GM19467 (cell line): ENCODE measurements around the gene WDFY4.

Source experiments
- ATAC-seq: cut with Tn5 transposase; IDR thresholded peaks from one replicate; pipeline ENCODE4 v1.9.1; 2021; ENCODE audit warnings: mild to moderate bottlenecking, moderate library complexity; ENCODE audit not compliant: unreplicated experiment

WDFY4 gene

DNA sequence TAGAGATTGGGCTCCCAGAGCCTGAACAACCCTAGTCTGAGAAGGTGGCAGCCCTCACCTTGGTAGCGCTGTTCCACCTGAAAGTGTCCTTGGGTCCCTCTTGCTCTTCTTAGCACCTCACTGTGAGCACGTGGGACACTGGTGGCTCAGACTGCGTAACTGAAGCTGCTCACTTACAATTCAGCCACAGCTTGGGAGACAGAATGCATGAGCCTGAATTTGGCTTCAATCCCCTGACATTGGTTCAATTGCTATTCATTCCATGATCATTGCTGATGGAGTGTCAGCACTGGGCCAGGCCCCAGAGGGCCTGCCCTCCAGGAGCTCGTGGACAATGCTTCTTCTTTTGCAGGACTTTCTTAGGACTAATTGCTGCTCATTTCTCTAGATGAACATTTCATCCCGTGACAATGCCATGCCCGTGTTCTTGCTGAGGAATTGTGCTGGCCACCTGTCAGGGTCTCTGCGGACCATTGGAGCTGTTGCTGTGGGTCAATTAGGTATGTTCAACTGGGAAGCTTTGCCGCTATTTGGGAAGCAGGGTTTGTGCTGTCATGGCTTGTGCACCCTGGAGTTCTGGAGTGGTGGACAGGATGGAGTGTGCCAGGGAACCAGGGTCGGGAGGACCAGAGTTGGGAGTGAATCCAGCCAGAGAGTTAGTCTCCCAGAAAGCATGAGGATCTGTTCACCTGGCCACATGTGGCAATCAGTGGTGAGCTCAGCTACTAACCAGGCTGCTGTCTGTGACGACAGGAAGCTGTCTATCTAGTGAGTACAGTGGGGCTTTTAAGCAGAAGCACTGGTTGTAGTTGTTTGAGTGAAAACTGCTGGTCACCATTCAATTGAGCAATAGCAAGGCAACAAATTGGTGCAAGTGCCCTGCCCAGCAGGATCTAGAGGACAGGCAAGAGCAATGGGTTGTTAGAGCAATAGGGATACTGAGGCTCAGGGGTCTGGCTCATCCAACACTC is 105.1 kb downstream of the WDFY4 start:
- no peak for ATAC-seq

DNA sequence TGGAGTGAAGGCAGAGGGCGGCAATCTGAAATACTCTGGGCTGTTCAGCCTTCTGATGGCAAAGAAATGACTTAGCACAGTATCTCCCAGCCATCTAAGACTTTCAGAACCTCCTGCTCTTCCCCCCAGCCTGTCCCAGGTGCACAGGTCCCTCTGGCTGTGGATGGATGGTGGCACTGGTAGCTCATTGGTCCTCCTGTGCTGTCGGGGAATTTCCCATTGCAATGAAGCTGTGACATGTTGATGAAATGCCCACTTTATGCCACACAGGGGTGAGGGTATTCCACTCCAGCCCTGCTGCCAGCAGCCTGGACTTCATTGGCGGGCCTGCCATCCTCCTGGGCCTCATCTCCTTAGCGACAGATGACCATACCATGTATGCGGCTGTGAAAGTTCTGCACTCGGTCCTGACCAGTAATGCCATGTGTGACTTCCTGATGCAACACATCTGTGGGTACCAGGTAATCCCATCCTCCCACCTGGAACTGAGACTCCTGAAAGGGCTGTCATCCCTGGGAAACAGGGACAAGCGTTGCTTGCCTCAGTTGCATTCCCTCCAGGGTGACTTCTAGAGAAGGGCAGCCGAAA is 105.9 kb downstream of the WDFY4 start:
- ATAC-seq: no peak

DNA sequence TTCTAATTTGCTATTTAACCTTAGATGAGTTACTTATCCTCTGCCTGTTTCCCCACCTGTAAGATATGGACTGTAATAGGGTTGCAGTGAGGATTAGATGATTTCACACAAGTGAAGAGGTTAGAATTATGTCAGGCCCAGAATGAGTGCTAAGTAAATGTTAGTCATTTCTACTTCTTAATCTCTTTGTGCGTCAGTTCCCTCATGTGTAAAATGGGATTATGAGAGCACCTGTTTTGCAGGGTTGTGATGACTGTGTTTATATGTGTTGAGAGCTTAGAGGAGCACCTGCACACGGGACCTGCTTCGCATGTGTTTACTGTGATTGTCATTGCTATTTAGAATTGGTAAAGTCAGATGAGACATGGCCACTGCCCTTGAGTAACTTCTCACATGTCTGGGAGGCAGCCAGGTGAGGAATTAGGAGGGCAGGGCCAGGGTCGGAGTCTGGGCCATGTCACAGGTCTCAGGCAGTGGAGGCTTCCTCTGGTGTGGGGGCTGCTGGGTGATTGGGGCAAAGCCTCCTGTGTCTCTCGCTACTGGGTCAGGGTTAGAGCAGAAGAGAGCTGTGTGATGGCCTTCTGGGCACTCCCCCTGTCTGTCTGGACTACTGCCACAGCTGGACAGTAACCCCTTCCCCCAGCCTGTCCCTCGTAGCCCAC is 106.7 kb downstream of the WDFY4 start:
- no peak for ATAC-seq

GRCh38 chr10:48792121-48792520 is 107.4 kb downstream of the WDFY4 start:
- no peak for ATAC-seq

DNA sequence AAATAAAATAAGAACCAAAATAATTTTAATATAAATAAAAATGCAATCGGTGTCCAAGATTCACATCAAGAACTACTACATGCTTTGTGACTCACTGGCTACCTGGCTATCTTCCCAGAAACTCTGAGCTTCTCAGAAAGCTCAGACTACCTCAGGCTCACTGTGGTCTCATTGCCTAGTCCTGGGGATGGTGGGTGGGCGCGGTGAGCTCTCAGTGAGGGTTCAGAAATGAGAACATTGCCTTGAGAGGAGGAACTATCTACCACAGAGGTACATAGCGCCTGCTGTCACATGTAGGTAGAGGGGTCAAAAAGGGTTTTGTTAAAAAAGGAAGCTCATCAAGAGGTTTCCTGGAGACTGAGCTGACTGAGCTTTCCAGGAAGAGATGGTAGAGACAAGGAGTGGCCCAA is 108.0 kb downstream of the WDFY4 start:
- no peak for ATAC-seq

DNA sequence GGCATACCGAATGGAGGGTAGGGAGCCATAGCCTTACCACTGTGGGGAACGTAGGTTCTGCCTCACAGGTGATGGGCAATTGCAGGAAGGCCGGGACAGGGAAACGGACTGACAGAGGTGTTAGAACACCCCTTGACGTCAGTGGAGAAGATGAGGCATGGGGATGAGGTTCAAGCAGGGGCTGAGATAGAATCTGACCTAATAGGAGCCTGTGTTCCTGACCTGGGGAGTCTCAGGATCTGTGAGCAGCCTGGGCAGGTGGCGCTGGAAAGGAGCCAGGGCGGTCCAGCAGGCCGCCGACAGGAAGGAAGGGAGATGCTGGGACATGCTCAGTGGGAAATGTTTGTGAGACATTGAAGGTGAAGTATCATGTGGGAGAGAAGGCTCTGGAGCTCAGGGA is 109.4 kb downstream of the WDFY4 start:
- no peak for ATAC-seq

GRCh38 chr10:48796713-48797245 is 112.1 kb downstream of the WDFY4 start:
- no peak for ATAC-seq

DNA sequence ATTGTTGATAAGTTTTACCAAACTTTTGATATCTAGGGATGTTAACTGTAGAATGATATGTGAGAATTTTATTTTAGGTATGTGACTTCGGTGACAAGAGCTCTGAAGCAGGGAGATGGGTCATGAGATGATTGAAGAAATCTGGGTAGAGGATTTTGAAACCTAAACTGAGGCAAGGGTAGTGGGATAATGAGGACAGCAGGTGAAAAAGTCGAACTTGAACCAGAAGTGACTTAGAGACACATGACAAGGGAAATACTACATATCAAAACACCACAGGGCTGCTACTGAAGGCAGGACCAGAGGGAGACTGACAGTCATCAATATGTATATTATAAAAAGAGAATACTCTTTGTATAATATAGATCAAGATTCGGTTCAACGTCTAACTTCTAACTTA is 113.2 kb downstream of the WDFY4 start:
- ATAC-seq: no peak

DNA sequence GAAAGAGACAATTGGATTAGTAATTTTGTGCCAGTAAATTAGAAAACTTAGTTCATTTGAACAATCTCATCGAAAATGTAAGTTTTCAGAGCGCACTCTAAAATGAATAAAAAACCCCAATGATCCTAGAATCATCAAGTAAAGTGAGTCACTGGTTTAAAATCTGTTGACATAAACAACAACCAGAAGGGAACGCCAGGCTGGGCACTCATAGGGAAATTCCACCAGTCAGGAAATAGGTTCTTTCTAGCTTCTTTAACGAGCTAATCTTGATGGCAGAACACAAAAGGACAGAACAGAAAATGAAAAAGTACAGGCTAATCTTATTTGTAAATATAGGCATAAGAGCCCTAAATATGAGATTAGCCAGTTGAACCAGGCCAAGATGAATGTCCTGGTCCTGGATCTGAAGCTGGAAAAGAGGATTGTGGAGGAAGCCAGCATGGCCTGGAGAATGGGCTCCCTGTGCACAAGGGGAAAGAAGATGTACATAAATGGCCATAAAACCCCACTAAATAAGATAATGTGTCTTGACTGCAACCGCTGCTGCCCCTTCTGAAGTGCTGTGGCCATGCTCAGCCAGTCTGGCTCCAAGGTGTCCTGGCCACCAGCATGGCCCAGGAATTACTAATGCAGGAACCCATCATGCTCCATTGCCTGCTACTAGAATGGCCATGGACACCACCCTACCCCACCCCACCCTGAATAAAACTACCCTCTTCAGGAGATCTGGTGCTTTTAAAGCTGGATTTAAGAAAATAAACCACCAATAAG is 114.0 kb downstream of the WDFY4 start:
- no peak for ATAC-seq

DNA sequence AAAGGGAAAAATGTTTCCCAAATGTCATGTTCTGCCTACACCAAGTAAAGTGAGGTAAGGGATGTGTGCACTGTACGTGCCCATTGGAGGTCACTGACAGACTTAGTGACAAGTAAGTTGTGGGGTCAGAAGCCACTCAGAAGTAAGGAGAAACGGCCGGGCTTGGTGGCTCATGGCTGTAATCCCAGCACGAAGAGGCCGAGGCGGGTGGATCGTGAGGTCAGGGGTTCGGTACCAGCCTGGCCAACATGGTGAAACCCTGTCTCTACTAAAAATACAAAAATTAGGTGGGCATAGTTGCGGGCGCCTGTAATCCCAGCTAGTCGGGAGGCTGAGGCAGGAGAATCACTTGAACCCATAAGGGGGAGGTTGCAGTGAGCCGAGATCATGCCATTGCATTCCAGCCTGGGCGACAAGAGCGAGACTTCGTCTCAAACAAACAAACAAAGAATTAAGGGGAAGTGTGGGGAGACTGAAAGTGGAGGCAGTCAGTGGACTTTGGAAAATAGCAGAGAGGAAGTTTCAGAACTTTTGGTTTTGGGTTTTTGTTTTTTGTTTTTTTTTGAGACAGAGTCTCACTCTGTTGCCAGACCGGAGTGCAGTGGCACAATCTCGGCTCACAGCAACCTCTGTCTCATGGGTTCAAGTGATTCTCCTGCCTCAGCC is 114.8 kb downstream of the WDFY4 start:
- ATAC-seq: no peak

- peak; percentile 29 for ATAC-seq
Observed at GRCh38 chr10:48800007-48800675, 115.5 kb downstream of the WDFY4 start.

- ATAC-seq: no peak
Observed at GRCh38 chr10:48801001-48801421, 116.3 kb downstream of the WDFY4 start.

DNA sequence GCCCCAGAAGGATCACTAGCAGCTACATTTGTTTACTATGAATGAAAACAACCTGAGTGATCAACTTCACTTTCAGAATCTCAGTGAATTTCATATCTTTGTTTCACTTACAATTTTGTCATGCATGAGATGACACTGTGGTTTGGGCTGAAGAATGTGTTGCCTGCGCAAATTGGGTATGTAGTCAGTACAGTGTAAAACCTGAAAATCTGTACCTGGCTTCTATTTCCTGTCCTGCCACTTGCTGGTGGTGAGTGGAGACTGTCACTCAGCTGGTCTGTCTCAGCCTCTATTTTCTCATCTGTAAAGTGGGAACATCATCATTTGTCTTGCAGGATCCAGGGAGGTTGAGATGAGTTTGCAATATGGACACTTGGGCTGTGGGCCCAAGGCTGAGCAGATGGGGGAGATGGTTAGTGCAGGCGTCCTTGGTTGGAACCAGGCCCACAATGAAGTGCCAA is 118.0 kb downstream of the WDFY4 start:
- ATAC-seq: peak; percentile 79

DNA sequence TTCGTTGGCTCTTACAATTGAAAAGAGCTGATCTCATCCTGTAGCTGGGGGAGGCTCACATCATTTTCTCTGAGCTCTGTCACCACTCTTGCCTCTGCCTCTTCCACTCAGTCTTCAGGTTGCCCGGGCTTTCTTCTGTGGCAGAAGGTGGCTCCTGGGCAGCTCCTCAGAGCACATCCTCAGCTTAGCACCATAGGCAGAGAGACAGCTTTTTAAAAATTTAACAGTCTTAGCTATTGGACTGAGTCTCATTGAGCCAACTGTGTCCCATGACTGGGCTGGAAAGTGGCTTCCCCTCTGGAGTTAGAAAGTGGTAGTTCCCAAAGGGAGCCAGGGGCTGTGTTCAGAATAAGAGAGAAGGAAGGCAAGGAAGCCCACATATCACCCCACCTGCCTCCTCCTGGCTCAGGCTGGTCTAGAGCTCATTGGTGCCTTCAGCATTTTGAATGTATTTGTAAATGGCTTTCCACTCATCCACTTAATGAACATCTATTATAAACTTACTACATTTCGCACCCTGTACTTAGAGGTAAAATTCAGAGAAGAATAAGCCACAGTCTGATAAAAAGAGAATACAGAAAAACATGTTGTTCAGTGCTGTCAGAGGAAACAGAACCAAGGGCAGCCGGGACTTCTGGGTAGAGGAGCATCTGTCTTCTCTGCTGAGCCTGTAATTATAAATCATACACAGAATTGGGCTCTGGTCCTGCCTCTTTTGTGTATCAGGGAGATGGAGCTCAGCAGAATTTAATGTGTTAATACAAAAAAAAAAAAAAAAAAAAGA is 119.3 kb downstream of the WDFY4 start:
- ATAC-seq: no peak

- no peak for ATAC-seq
Observed at GRCh38 chr10:48804740-48805182, 120.1 kb downstream of the WDFY4 start.

DNA sequence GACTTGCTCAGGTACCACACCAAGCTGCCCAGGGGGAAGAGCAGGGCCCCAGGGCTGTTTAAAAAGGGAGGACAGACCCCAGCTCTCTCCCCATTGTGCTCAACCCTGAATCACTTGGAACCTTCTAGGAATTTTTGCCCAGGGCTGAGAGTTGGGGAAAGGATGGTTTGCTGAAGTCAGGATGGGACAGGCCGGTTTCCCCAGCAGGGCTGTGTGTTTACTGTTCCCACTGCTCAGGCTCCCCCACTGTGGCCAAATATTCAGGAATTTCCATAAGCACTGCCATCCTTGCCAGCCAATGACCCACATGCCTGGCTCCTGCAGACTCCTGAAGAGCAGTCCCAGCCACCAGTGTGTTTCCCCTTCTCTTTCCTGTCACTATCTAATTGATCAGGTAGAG is 120.7 kb downstream of the WDFY4 start:
- no peak for ATAC-seq

GRCh38 chr10:48805848-48806247 is 121.2 kb downstream of the WDFY4 start:
- ATAC-seq: no peak

DNA sequence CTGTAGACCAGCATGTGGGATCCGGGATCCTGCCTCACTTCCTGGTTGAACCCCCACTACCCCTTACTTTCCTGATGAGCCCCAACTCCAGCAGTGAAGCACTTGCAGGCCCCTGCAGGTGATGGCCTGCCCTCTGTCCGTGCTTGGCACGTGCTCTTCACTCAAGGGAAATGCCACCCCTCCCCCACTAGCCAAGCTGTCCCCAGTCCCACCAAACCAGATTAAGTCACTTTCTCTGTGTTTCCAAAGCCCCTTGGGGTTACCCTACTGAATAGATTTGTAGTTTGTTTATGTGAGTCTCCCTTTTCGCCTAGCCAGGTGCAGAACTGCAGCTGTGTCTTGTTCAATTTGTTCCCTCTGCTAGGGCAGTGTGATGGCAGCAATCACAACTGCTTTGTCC is 121.7 kb downstream of the WDFY4 start:
- no peak for ATAC-seq
